ENCODE data around the gene TACC2.

Gene TACC2

GRCh38 chr10:122171302-122172075 lies 182.5 kb downstream of the TACC2 start:
- no peak for DNase-seq

DNA sequence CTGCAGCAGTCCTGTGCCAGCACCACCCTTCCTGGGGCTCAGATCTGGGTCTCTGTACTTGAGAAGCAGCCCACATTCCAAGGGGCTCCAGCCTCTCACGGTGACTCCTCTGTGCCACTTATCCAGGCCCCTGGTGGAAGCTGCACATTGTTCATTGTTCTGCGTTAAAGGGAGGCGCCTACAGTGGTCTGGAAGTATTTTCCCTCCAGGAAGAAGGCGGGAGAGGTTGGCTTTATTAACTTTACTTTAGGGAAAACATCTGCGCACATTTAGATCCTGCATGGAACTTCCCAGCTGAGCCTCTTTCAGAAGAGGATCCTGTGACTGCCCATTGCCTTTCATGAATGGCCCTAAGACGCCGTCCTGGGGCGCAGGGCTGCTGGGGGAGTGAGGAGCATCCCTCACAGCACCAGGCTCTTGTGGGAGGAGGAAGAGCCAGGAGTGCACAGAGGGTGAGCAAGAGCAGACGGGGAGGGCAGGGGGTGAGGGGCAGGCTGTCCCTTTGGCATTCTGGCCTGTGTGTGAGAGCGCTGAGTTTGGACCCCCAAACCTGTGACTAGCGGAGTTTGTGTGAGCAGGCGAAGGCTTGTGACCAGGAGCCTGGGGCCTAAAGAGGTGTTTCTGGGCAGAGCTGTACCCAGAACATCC lies 183.5 kb downstream of the TACC2 start:
- no peak for DNase-seq

- DNase-seq = no peak
These were observed 184.4 kb downstream of the TACC2 start for GRCh38 chr10:122173337-122173736.

DNA sequence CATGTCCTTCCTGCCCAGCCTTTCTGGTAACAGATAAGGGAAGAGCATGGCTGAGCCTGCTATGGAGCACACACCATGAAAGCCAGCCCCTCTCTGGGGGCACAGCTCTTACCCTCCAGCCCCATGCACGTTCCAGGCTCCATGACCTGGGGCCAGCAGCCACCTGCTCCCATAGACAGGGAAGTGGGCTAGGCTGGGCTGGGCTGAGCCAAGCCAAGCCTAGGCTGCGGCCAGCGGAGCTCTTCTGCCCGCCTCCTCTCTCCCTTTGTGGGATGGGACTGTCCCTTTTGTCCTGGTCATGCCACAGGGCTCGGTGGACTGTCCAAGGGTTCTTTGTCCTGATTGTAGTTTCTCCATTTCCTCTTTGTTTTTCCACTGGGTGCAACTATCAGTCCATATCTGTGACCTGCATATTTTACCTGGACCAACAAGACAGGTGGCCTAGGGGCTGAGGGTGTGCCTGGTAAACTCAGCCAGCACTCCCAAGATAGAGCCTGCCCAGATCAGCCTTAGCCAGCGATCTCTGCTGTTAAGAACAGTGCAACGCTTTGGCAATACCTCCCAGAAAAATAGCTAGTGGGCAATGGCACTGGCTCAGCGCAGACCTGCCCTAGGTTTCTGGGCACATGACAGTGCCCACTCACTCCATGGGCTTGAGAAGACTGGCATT lies 184.9 kb downstream of the TACC2 start:
- no peak for DNase-seq

DNA sequence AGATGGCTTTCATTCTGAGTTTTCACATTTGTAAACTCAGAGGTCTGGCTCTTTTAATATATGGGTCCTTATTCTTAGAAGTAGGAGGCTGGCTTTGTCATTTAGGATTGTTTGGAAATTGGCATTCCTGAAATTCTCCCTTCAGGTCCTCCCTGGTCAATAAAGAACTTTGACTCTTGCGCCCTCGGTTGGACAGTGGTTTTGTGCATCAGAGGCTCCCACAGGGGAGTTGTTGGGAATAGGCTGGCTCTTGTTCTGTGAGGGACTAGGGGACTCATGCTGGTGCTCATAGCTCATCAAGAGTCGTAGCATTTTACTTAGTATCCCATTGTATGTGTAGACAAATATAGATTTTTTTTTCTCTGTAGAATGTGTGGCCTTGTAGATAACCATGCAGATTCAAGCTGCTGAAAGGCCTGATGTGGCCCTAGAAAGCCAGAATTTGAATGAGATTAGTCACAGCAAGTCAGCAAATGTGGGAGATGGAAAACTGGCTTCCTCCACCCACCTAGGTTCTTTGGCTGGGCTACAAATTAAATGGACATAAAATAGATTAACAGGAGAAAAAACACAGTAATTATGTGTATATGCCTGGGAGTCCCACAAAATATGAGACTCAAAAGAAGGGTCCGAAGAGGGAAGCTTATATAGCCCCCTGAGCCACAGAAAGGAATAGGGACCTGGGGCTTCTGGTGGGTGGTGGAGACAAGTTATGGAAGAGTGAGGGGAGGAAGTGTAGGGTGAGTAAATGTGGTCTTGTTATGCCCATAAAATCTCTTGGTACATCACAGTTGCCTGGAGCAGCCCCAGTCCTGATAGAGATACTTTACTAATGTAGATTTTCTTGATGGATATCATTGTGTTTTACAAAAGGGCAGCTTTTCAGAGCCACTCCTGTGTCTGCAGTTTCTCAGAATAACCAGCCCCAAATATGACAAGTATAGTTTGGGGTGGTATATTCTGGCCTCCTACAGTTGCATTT lies 187.6 kb downstream of the TACC2 start:
- no peak for DNase-seq

DNA sequence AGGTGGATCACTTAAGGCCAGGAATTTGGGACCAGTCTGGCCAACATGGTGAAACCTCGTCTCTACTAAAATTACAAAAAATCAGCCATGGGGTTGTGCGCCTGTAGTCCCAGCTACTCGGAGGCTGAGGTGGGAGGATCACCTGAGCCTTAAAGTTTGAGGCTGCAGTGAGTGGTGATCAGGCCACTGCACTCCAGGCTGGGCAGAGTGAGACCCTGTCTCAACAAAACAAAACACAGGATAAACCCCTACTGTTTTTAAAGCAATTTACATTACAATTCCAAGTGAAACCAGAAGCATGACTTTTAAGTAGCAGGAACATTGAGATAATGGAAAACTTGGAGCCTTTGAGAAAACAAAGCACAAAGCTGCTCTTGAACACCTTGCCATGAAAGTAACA lies 189.7 kb downstream of the TACC2 start:
- DNase-seq = no peak

DNA sequence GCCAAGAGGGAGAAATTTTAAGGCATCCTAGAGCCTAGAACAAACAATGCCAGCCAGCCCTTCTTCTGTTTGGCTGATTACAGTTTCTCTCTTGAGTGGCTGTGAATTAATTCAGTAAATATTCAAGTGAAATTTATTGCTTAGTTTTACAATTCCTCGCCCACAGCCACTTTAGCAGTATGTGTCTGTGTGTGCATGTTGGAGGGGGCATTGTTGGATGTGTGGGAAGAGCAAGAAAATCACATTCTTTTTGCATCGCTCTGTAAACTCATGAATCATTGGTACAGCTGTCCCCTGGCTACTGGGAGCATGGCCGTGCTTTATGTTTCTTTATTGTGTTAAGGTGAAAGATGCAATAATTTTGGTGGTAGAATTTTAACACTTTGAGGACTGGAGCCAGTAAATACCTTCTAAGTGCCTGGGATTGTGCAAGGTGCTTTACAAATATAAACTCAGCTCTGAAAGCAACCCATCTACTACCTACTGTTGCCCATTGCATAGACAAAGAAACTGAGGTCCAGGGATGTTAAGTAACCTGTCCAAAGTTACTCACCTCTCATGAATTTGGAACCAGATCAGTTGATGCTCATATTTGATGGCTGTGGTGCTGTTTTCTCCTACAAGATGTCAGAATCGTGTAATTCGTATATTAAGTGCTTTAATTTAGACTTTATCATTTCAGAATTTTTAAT lies 192.2 kb downstream of the TACC2 start:
- DNase-seq = no peak

DNA sequence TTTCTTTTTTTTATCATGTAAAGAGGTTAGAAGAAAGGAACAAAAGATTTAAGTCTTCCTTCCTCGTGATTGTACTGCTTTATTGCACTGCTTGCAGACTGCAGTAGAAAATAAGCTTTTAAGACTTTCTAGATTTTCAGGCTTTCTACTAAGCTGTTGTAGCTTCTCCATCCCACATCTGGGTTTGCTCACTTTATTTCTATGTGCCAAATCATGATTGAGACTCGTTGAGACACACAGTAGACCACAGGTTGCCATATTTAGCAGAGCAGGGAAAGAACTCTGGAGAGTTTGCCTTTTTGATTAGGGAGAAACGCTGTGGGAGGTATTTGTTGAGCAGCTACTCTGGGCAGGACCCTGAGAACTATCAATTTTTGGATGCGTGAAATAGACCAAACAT lies 192.9 kb downstream of the TACC2 start:
- no peak for DNase-seq

- DNase-seq = no peak
These were observed 193.3 kb downstream of the TACC2 start for GRCh38 chr10:122182308-122182707.

DNA sequence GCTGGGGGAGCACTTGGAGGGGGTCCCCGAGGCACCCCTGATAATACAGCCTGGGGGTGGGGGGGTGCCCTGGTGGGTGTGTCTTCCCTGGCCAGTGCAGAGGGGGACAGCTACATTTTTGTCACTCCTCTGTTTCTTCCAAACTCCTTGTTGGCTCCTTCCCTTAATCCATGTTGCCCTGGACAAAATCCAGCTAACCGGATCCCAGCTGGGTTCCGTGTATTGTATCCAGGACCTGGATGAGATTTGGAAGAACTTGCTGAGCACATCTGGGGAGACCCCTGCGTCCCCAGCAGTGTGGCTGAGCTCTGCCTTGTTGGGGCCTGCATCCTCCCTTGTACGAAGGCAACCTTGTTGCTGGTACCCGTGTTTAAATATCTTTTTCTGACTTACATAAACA lies 195.3 kb downstream of the TACC2 start:
- no peak for DNase-seq

- DNase-seq = no peak
These were observed 196.7 kb downstream of the TACC2 start for GRCh38 chr10:122185643-122186042.

GRCh38 chr10:122186816-122187810 lies 198.2 kb downstream of the TACC2 start:
- no peak for DNase-seq

DNA sequence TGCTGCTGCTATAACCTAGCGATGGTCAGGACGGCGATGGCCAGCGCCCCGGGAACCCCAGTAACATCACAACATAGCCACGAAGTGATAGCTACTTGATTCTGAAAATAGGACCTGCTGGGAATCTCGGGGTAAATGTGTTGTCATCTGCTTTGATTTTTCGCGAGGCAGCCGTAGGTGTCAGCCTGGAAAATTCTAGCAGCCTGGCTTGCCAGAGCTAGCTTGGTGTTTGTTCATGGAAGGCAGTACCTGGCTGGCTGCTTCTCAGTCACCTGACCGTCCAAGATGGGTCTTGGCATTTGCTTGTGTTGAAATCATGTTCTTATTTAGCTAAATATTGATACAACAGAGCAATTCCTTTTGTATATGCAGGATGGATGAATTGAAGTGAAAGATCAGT lies 199.7 kb downstream of the TACC2 start:
- DNase-seq = no peak

- no peak for DNase-seq
These were observed 200.2 kb downstream of the TACC2 start for GRCh38 chr10:122189185-122189584.

DNA sequence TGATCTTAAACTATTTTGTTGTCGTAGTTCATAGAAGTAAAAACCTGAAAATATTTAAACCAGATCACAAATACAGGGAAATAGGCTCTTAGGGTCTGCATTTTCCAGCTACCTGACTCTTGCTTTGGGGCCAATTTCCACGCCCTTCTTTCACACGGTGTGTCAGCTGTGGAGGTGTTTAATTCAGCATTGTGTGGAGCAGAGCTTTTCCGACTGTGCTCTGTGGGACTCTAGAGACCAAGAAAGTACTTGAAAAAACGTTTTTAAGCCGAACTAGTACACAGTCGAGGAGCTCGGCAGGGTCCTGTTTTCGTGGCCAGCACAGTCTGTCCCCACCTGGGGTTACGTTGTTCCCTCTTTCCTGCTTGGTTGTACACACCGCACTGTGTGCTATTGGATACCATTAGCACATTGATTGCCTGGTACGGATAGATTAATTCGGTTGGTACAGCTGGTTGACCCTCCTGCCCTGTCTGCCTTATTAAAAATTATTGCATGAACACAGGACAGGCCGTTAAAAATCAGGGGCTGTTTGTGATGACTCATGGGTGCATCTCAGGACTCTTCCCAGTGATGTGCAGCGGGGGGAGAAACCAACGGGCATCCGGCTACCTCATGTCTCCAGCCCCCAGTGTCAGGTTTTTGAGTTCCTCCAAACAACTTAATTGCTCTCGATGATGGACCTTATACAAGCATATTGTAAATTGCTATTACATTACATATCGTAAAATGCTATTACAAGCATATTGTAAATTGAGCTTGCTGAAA lies 201.4 kb downstream of the TACC2 start:
- no peak for DNase-seq

DNA sequence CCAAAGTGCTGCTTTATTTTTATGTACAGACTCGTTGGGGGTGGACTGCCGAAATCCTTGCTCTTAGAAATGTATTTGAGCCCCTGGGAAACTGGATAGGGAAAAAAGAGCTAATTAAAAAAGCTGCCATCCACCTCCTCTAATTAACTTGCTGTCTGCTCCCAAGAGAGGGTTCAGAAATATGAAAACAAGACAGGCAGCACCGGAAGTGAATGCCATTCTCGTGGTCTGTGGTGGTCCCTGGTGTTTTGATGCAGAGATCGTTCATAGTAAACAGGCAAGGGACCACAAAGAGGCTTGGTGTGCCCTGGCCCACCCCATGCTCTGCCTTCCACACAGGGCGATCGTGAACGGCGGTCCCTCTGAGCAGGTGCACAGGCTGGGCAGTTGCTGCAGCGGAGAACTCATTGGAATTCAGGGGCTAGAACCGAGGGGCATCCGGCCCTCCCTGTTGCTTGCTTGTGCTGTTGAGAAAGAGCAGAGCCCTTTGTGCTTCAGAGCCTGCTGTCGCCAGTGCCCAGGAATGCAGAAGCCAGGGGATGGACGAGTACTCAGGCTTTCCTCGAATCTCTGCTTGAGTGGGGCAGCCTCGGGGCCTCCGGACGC lies 203.1 kb downstream of the TACC2 start:
- no peak for DNase-seq

GRCh38 chr10:122194251-122194650 lies 205.3 kb downstream of the TACC2 start:
- DNase-seq = no peak

- DNase-seq = no peak
These were observed 207.3 kb downstream of the TACC2 start for GRCh38 chr10:122196218-122196617.

DNA sequence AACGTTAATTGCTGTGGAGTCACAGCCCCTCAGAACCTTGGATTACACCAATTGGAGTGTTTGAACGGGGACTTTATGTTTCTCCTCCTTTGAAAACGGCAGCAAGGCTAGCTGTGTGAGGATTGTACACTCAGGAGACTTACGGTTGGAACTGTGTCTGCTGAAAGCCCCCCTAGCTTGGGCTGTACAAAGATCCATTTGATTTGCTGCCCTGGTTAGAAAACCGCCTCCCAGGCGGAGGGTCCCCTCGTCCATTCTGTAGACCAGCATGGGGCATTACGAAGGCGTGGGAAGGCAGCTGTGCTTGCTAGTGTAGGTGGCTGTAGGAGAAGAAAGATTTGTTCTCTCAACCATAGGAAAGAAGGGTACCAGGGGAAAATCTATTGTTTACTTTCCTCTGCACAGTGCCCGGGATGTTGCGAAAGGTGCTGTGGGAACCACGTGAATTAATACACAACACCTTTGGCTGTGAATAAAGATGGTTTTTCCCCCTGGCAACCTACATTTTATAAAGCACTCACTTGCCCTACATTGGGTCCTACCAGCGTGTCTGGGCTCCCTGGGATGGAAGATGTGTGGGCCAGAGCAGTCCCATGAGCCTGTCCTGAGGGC lies 208.8 kb downstream of the TACC2 start:
- no peak for DNase-seq

All from RPMI8226 (cell line).